Keratinocyte (primary cell): Measurements from ENCODE around the gene POLR3G.

Experiments
- EZH2 ChIP-seq: IDR thresholded peaks from one replicate; pipeline ENCODE4 v1.6.1; 2012; ENCODE audit warnings: inconsistent platforms, mild to moderate bottlenecking, low read length, moderate library complexity
- TF ChIP-seq, protein P1 (sequence below), 3 experiments: IDR thresholded peaks in 1 of 3; conservative IDR thresholded peaks in 1 of 3; optimal IDR thresholded peaks in 1 of 3; 2 replicates in 2 of 3; 3 replicates in 1 of 3; pipeline versions ENCODE3 to v1.5.1; 2011; ENCODE audit warnings: low read length in 3 of 3, mild to moderate bottlenecking in 3 of 3, moderate library complexity in 2 of 3, control low read depth in 1 of 3, inconsistent platforms in 1 of 3; ENCODE audit not compliant: insufficient read depth in 2 of 3; ENCODE audit errors: extremely low read depth in 1 of 3

DNA sequence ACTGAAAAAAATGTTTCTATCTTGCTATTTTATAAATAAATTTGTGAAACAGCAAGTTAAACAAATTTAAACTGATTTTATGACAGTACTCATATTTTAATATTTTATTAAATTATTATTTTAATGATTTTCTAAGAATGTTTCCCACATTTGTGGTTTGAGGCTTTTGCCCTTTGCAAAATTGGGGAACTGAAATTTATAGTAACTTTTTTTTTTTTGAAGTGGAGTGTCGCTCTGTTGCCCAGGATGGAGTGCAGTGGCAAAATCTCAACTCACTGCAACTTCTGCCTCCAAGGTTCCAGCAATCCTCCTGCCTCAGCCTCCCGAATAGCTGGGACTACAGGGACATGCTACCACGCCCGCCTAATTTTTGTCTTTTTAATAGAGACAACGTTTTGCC, 76.7 kb downstream of the POLR3G start:
- TF ChIP-seq, protein P1, sequence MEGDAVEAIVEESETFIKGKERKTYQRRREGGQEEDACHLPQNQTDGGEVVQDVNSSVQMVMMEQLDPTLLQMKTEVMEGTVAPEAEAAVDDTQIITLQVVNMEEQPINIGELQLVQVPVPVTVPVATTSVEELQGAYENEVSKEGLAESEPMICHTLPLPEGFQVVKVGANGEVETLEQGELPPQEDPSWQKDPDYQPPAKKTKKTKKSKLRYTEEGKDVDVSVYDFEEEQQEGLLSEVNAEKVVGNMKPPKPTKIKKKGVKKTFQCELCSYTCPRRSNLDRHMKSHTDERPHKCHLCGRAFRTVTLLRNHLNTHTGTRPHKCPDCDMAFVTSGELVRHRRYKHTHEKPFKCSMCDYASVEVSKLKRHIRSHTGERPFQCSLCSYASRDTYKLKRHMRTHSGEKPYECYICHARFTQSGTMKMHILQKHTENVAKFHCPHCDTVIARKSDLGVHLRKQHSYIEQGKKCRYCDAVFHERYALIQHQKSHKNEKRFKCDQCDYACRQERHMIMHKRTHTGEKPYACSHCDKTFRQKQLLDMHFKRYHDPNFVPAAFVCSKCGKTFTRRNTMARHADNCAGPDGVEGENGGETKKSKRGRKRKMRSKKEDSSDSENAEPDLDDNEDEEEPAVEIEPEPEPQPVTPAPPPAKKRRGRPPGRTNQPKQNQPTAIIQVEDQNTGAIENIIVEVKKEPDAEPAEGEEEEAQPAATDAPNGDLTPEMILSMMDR (optimal IDR thresholded peaks at IDR 0.05 in 1 of 3, IDR thresholded peaks at IDR 0.05 in 1 of 3, conservative IDR thresholded peaks at IDR 0.05 in 1 of 3; ENCODE audit: extremely low read depth in 1 of 3, insufficient read depth in 2 of 3, low read length in 3 of 3): no peak
- TF ChIP-seq EZH2: no peak
